Peyer's patch (tissue), 4 donors: ENCODE results near the gene NAV1.

Source experiments
- POLR2A ChIP-seq, 2 donors: fragments of 450-650 bp; IDR thresholded peaks; one replicate each; pipeline ENCODE4 v1.5.1; 2017; ENCODE audit warnings: antibody characterized with exemption in 2 of 2, mild to moderate bottlenecking in 2 of 2, moderate library complexity in 2 of 2
- TF ChIP-seq, protein P1 (sequence below), 6 experiments: fragments of 450-650 bp in 4 of 6; fragments of 200-600 bp in 2 of 6; sonication (generic) in 1 of 6; IDR thresholded peaks; one replicate each; pipeline ENCODE4 v1.5.1; 2017 to 2019; ENCODE audit warnings: antibody characterized with exemption in 6 of 6, mild to moderate bottlenecking in 3 of 6, moderate library complexity in 1 of 6

DNA sequence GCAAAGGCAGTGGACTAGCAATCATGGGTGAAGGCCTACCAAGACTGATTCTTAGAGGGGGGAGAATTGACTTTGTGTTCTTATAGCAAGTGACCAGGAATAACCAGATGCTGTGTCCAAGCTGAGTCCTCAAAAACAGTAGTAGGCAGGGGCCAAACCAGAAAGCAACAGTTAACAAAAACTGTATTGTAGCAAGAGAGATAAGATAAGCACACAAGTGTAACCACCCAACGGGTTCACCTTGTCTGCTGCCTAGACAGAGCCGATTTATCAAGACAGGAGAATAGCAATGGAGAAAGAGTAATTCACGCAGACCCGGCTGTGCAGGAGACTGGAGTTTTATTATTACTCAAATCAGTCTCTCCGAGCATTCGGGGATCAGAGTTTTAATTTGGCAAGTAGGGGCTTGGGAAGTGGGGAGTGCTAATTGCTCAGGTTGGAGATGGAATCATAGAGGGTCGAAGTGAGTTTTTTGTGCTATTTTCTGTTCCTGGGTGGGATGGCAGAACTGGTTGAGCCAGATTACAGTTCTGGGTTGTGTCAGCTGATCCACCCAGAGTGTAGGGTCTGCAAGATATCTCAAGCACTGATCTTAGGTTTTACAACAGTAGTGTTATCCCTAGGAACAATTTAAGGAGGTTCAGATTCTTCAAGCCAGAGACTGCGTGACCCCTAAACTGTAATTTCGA, 23.7 kb upstream of the NAV1 start:
- TF ChIP-seq, protein P1, sequence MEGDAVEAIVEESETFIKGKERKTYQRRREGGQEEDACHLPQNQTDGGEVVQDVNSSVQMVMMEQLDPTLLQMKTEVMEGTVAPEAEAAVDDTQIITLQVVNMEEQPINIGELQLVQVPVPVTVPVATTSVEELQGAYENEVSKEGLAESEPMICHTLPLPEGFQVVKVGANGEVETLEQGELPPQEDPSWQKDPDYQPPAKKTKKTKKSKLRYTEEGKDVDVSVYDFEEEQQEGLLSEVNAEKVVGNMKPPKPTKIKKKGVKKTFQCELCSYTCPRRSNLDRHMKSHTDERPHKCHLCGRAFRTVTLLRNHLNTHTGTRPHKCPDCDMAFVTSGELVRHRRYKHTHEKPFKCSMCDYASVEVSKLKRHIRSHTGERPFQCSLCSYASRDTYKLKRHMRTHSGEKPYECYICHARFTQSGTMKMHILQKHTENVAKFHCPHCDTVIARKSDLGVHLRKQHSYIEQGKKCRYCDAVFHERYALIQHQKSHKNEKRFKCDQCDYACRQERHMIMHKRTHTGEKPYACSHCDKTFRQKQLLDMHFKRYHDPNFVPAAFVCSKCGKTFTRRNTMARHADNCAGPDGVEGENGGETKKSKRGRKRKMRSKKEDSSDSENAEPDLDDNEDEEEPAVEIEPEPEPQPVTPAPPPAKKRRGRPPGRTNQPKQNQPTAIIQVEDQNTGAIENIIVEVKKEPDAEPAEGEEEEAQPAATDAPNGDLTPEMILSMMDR (IDR thresholded peaks at IDR 0.05): no peak
- TF ChIP-seq POLR2A (IDR thresholded peaks at IDR 0.05): no peak
